Measurements from ENCODE around the gene PCK2.
A peak's percentile ranks its signal among the peaks of the same experiment; 100 is the strongest.

The PCK2 gene

DNA sequence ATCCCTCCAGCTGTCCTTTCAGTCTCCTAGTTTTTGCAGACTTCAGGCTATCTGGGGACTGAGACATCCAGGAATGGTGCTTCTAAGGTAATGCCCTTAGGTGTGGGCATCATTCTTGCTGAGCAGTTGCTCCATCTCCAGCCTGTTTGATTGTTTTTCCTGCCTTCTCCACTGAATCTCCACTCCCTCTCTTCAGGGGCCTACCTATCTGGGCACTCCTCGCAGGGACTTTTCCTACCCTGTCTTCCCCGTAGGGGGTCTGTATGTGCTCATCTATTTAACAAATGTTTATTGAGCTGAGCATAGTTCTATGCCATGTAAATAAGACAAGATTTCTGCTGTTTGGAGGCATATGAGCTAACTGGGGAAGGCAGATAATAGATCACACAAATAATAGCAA lies 38.9 kb downstream of the PCK2 start:
- no peak overlapping the region for H3K4me3 ChIP-seq (ENCODE audit: low read depth, low read length)
- H3K9me3 ChIP-seq (ENCODE audit: control insufficient read depth, low read length): no peaks in the 10 kb centered on the region
- H3K79me2 ChIP-seq: no peaks in the 10 kb centered on the region
- TF ChIP-seq, protein P1, sequence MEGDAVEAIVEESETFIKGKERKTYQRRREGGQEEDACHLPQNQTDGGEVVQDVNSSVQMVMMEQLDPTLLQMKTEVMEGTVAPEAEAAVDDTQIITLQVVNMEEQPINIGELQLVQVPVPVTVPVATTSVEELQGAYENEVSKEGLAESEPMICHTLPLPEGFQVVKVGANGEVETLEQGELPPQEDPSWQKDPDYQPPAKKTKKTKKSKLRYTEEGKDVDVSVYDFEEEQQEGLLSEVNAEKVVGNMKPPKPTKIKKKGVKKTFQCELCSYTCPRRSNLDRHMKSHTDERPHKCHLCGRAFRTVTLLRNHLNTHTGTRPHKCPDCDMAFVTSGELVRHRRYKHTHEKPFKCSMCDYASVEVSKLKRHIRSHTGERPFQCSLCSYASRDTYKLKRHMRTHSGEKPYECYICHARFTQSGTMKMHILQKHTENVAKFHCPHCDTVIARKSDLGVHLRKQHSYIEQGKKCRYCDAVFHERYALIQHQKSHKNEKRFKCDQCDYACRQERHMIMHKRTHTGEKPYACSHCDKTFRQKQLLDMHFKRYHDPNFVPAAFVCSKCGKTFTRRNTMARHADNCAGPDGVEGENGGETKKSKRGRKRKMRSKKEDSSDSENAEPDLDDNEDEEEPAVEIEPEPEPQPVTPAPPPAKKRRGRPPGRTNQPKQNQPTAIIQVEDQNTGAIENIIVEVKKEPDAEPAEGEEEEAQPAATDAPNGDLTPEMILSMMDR (IDR thresholded peaks at IDR 0.05): no peak
- H3K27ac ChIP-seq: no peak overlapping the region
- H3K4me1 ChIP-seq: peaks cover 4% of the 10 kb centered on the region
- H2AFZ ChIP-seq: no peak overlapping the region
- H3K9ac ChIP-seq: no peak overlapping the region
- H3K36me3 ChIP-seq (ENCODE audit: control insufficient read depth, insufficient read depth, low read length): no peaks in the 10 kb centered on the region
- no peak overlapping the region for H3K4me2 ChIP-seq (ENCODE audit: low read length)
- no peaks in the 10 kb centered on the region for H3K27me3 ChIP-seq (ENCODE audit: control insufficient read depth, insufficient read depth, low read length)

DNA sequence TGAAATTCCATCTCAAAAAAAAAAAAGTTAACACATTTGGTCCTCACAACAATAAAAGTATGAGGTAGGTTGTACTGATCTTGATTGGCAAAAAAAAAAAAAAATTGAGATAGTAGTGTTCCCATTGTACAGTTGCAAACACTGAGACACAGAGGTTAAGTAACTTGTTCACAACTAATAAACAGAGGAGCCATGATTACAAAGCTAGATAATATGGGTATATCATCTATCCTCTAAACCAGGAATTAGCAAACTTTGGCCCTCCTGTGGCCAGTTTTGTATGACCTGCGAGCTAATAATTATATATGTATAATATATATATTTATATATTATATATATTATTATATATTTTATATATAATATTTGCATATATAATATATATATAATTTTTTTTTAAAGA lies 39.6 kb downstream of the PCK2 start:
- no peak overlapping the region for H3K4me3 ChIP-seq (ENCODE audit: low read depth, low read length)
- H3K9me3 ChIP-seq (ENCODE audit: control insufficient read depth, low read length): no peaks in the 10 kb centered on the region
- no peak overlapping the region for H3K27ac ChIP-seq
- H3K9ac ChIP-seq: no peak overlapping the region
- no peak overlapping the region for H2AFZ ChIP-seq
- H3K36me3 ChIP-seq (ENCODE audit: control insufficient read depth, insufficient read depth, low read length): no peaks in the 10 kb centered on the region
- H3K79me2 ChIP-seq: no peaks in the 10 kb centered on the region
- no peaks in the 10 kb centered on the region for H3K27me3 ChIP-seq (ENCODE audit: control insufficient read depth, insufficient read depth, low read length)
- H3K4me2 ChIP-seq (ENCODE audit: low read length): no peak overlapping the region
- H3K4me1 ChIP-seq: peaks cover 4% of the 10 kb centered on the region
- TF ChIP-seq, protein P1 (IDR thresholded peaks at IDR 0.05): no peak

DNA sequence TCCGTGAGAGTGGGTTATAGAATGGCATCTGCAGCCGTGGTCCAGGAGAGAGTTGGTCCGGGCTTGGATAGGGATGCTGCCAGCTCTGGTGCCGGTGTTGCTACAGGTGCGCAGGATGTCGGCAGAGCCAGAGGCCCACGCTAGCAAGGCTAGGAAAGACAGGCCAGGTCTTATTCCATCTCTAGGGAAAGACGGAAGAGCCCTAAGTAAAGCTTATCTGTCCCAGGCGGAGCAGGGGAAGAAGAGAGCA lies 41.4 kb downstream of the PCK2 start:
- Histone ChIP-seq H3K36me3 (ENCODE audit: control insufficient read depth, insufficient read depth, low read length) (no peaks in the 10 kb centered on the region), H3K9ac (no peak overlapping the region), H3K79me2 (peaks cover 4% of the 10 kb centered on the region), H2AFZ (peak overlapping the region; percentile 89), H3K4me1 (peaks cover 8% of the 10 kb centered on the region), H3K4me3 (ENCODE audit: low read depth, low read length) (peak overlapping the region; percentile 68), H3K27ac (peak overlapping the region; percentile 76), H3K9me3 (ENCODE audit: control insufficient read depth, low read length) (no peaks in the 10 kb centered on the region), H3K27me3 (ENCODE audit: control insufficient read depth, insufficient read depth, low read length) (no peaks in the 10 kb centered on the region), H3K4me2 (ENCODE audit: low read length) (peak overlapping the region; percentile 76)
- TF ChIP-seq, protein P1 (IDR thresholded peaks at IDR 0.05): no peak

DNA sequence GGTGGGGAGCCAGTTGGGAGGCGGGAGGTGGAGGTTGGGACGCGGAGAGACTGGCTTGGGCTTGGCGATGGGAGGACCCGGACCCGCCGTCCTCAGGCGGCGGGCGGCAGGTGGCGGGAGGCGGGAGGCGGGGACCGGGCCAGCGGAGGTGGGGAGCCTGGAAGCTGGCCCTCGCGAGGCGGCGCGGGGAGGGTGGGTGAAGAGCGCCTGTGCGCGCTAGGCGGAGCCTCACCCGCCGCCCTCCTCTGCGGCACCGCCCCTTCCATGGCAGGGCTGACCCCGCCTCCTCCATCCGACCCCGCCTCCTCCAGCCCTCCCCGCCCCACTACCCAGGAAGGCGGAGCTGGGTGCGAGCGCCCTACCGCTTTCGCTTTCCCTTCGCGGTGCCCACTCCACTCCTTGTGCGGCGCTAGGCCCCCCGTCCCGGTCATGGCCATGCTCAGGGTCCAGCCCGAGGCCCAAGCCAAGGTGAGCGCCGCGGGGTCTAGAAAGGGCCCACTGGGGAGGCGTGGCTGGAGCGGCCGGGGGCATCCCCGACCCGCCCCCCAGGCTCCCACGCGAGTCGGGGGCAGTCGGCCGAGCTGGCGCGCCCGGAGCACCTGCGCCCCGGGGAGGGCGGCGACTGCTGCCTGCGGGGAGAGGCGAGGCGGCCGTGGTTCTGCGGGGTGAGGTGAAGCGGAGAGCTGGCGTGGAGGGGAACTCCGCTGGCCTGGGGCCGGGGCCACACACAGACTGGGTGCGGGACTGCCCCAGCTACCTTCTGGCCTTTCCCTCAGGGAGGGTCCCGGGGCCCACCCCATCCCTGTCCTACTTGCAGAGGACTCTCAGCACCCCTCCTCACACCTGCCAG lies 41.9 kb downstream of the PCK2 start, which contains the start of gene PSME1:
TSS of gene PSME1 (plus strand) at position 361 of the 850 bp plus-strand sequence. CDS start at position 430, 69 bp downstream.
- Histone ChIP-seq H3K27me3 (ENCODE audit: control insufficient read depth, insufficient read depth, low read length) (no peaks in the 10 kb centered on the region), H3K4me3 (ENCODE audit: low read depth, low read length) (peak within 1 kb of the TSS; percentile 68), H3K9me3 (ENCODE audit: control insufficient read depth, low read length) (no peaks in the 10 kb centered on the region), H3K36me3 (ENCODE audit: control insufficient read depth, insufficient read depth, low read length) (no peaks in the 10 kb centered on the region), H3K4me1 (peaks cover 8% of the 10 kb centered on the region), H3K4me2 (ENCODE audit: low read length) (peak within 1 kb of the TSS; percentile 76), H3K9ac (peak within 1 kb of the TSS; percentile 74), H3K27ac (peak within 1 kb of the TSS; percentile 76), H3K79me2 (peaks cover 4% of the 10 kb centered on the region), H2AFZ (peak within 1 kb of the TSS; percentile 89)
- TF ChIP-seq, protein P1 (IDR thresholded peaks at IDR 0.05): no peak

Data from parathyroid adenoma (tissue), 2 donors.